GM12801 (cell line): Measurements from ENCODE around the gene SAMD3.

ENCODE experiments used
- TF ChIP-seq, protein P1 (sequence below): IDR thresholded peaks from one replicate; pipeline ENCODE4 v1.5.1; 2011; ENCODE audit warnings: control low read depth; ENCODE audit not compliant: insufficient read length; ENCODE audit errors: extremely low read depth

Gene SAMD3

DNA sequence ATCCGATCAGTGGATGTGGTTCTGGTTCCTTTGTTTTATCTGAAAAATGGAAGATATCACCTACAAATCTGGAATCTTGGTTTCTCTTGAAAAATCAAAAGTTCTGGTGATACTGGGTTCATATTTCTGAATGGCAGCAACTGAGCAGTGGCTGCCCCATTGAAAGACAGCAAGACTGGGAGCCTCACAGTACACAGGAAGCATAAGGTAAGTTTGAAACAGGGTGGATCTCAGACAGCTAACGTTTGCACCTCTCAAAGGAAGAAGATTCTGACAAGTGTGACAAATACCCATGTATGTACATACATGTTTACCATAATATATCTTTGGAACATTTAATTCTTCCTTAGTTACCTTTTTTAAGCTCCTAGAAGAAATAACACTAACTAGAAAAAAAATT, at the start of gene SAMD3:
Gene SAMD3, minus strand, starts transcription at position 177 of the 400 bp plus-strand sequence. CDS start 7,678 bp downstream, outside the sequence.
- TF ChIP-seq, protein P1, sequence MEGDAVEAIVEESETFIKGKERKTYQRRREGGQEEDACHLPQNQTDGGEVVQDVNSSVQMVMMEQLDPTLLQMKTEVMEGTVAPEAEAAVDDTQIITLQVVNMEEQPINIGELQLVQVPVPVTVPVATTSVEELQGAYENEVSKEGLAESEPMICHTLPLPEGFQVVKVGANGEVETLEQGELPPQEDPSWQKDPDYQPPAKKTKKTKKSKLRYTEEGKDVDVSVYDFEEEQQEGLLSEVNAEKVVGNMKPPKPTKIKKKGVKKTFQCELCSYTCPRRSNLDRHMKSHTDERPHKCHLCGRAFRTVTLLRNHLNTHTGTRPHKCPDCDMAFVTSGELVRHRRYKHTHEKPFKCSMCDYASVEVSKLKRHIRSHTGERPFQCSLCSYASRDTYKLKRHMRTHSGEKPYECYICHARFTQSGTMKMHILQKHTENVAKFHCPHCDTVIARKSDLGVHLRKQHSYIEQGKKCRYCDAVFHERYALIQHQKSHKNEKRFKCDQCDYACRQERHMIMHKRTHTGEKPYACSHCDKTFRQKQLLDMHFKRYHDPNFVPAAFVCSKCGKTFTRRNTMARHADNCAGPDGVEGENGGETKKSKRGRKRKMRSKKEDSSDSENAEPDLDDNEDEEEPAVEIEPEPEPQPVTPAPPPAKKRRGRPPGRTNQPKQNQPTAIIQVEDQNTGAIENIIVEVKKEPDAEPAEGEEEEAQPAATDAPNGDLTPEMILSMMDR: no peak

DNA sequence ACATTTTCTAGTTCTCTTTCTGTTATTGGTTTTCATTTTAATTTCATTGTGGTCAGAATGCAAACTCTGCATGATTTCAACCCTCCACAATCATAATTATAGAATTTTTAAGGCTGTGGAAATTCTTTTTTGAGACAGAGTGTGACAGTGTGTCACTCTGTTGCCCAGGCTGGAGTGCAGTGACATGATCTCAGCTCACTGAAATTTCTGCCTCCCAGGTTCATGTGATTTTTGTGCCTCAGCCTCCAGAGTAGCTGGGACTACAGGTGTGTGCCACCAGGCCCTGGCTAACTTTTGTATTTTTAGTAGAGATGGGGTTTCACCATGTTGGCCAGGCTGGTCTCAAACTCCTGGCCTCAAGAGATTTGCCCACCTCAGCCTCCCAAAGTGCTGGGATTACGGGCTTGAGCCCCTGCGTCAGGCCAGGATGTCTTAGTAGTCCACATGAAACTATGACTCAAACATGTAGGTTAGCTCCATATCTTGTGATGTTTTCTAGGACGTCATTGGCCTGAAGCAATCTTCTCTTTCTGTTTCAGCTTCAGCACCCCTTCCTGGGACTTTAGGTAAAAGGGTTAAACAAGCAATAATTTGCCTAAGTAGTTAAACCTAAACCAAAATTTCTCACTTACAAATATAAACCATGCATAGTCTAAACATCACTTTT, 47.4 kb upstream of the SAMD3 start:
- TF ChIP-seq, protein P1: no peak

DNA sequence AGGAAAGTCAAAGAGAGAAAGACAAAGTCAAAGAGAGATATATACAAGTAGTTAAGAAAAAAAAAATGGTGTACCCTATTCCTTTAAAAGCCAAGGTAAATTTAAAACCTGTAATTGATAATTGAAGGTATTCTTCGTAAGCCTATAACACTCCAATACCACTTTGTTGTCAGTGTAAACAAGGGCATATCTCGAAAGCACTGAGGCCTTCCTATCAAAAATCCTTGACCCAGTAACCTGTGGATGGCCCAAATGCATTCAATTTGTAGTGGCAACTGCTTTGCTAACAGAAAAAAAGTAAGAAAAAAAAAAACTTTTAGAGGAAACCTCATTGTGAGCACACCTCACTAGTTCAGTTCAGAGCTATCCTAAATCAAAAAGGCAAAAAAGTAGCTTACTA, 39.3 kb upstream of the SAMD3 start:
- TF ChIP-seq, protein P1: no peak

DNA sequence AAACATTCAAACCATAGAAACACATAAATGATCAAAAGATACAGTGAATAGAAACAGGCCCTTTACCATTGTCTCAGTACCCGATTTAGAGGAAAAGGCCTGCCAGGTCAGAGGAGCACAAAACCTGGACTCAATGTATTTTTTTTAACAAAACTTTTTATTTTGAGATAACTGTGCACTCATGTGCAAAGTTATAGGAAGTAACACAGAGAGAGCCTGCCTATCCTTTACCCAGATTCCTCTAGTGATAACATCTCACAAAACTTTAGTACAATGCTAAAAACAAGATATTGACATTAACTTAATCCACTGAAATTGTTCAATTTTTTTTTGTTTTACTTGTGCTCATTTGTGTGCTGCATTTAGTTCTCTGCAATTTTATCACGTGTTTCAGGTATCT, 36.8 kb upstream of the SAMD3 start:
- TF ChIP-seq, protein P1: no peak

- TF ChIP-seq, protein P1: no peak
These were observed 36.4 kb upstream of the SAMD3 start for GRCh38 chr6:130259140-130259539.

- TF ChIP-seq, protein P1: no peak
These were observed 29.9 kb upstream of the SAMD3 start for GRCh38 chr6:130252527-130253237.

DNA sequence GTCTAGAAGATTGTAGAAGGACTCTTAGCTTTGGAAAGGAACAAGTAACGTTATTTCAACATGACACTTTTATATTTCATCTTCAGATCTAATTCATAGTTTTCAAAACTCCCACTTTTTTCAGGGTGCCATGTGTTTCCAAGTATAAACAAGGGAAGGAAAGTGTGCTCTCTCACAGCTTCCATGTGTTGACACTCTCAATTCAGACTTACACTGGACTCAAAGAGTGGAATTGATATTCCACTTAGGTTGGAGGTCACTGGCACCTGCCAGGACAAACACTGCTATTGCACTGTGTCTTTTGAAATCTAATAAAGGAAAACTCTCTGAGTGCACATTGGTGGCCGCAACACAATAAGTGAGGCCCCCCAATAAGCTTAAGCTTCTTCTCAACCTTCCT, 22.5 kb upstream of the SAMD3 start:
- TF ChIP-seq, protein P1: no peak
